CD4-positive, CD25-positive, alpha-beta regulatory T cell (primary cell): ENCODE results near the gene ZNF469. TPM values are rescaled to one million over a fixed set of nuclear protein-coding genes. Genes with fewer than 3 reads are reported as not detected.

ENCODE experiments used
- ATAC-seq, 2 donors: fragments of 150-1000 bp; cut with Tn5 transposase; one replicate each; pipeline ENCODE4 v1.10.0; 2021; ENCODE audit warnings: low read depth in 2 of 2, moderate number of reproducible peaks in 2 of 2, moderate library complexity in 1 of 2
- DNase-seq, 3 donors: peaks; one replicate each; pipeline versions ENCODE4 v3.0.0 to v3.0.0-alpha.2; 2012 to 2022; ENCODE audit warnings: mixed read lengths in 1 of 3
- H3K27ac ChIP-seq: one replicate; pipeline ENCODE4 v1.7.0; 2013; ENCODE audit warnings: mild to moderate bottlenecking, low read length; ENCODE audit not compliant: insufficient read depth, poor library complexity, severe bottlenecking
- H3K27me3 ChIP-seq: one replicate; pipeline ENCODE4 v1.7.0; 2013; ENCODE audit warnings: low read length; ENCODE audit not compliant: control insufficient read depth, insufficient read depth
- H3K36me3 ChIP-seq: one replicate; pipeline ENCODE4 v1.7.0; 2013; ENCODE audit warnings: mild to moderate bottlenecking, low read length, moderate library complexity; ENCODE audit not compliant: control insufficient read depth, insufficient read depth
- H3K4me1 ChIP-seq: 2 replicates; pipeline ENCODE4 v1.7.0; 2013; ENCODE audit warnings: mild to moderate bottlenecking, low read length; ENCODE audit not compliant: insufficient read depth, control insufficient read depth, poor library complexity, severe bottlenecking
- H3K4me3 ChIP-seq: one replicate; pipeline ENCODE4 v1.7.0; 2013; ENCODE audit warnings: low read depth, mild to moderate bottlenecking, low read length, moderate library complexity
- H3K9me3 ChIP-seq, 2 experiments: 1 replicate in 1 of 2; 2 replicates in 1 of 2; pipeline ENCODE4 v1.7.0; 2013; ENCODE audit warnings: low read length in 2 of 2, mild to moderate bottlenecking in 1 of 2, moderate library complexity in 1 of 2; ENCODE audit not compliant: control insufficient read depth in 2 of 2
- H3K27ac Mint-ChIP-seq, 3 donors: one replicate each; pipeline ENCODE4 v1.8.0; 2020 to 2022; ENCODE audit warnings: mild to moderate bottlenecking in 3 of 3, mixed read lengths in 3 of 3, moderate library complexity in 2 of 3
- H3K27me3 Mint-ChIP-seq: one replicate; pipeline ENCODE4 v1.8.0; 2022; ENCODE audit warnings: mild to moderate bottlenecking, mixed read lengths
- H3K36me3 Mint-ChIP-seq: one replicate; pipeline ENCODE4 v1.8.0; 2020; ENCODE audit warnings: mixed read lengths
- H3K4me1 Mint-ChIP-seq, 4 donors: one replicate each; pipeline ENCODE4 v1.8.0; 2020 to 2022; ENCODE audit warnings: mixed read lengths in 4 of 4, mild to moderate bottlenecking in 1 of 4
- H3K4me3 Mint-ChIP-seq, 4 donors: one replicate each; pipeline ENCODE4 v1.8.0; 2020 to 2022; ENCODE audit warnings: mild to moderate bottlenecking in 4 of 4, mixed read lengths in 4 of 4, moderate library complexity in 3 of 4
- H3K9me3 Mint-ChIP-seq, 7 donors: one replicate each; pipeline ENCODE4 v1.8.0; 2020 to 2022; ENCODE audit warnings: mixed read lengths in 7 of 7, mild to moderate bottlenecking in 3 of 7, moderate library complexity in 2 of 7
- polyA plus RNA-seq, 4 donors: library from polyadenylated mRNA; unstranded; fragments of 300-500 nt; fragmentation: Illumina TruSeq; gene quantifications; one replicate each; pipeline ENCODE4 v1.2.3, GENCODE V29; 2021
- total RNA-seq: library from RNA; stranded (reverse); gene quantifications from one replicate; pipeline ENCODE4 v1.2.3, GENCODE V29; 2022

The ZNF469 gene
- total and polyA plus RNA-seq, 5 donors from 2014 or later: 0.01 to 0.32 (median 0.02) TPM; not detected in 2

DNA sequence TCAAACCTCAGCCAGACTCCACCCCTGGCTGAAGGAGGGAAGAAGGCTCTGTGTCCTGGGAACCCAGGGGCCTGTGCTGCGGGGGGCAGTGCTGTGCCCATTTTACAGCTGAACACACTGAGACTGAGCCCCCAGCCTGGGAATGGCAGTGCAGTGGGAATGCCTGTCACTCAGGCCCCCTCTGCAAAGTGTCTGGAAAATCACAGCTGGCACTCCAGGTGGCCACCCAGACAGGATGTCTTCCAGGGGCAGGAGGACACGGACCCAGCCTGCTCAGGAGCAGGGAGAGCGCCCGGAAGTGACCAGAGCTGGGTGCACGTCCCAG is 32.6 kb downstream of the ZNF469 start:
- H3K4me1 ChIP-seq: no peaks in the 10 kb centered on the region
- Mint-ChIP-seq H3K36me3 (no peaks in the 10 kb centered on the region), H3K27ac (no peak overlapping the region), H3K27me3 (no peaks in the 10 kb centered on the region), H3K4me1 (no peaks in the 10 kb centered on the region), H3K9me3 (peaks cover 0 to 2% (median 0%) of the 10 kb centered on the region in 7 donors), H3K4me3 (no peak overlapping the region)
- no peak overlapping the region for H3K4me3 ChIP-seq
- no peaks in the 10 kb centered on the region for H3K36me3 ChIP-seq
- H3K9me3 ChIP-seq: no peaks in the 10 kb centered on the region
- no peak overlapping the region for H3K27ac ChIP-seq
- ATAC-seq: no peak
- no peaks in the 10 kb centered on the region for H3K27me3 ChIP-seq
- no peak for DNase-seq

GRCh38 chr16:88415713-88416323 is 33.1 kb downstream of the ZNF469 start:
- Histone ChIP-seq H3K27me3 (no peaks in the 10 kb centered on the region), H3K27ac (no peak overlapping the region), H3K9me3 (no peaks in the 10 kb centered on the region), H3K4me3 (no peak overlapping the region), H3K36me3 (no peaks in the 10 kb centered on the region), H3K4me1 (no peaks in the 10 kb centered on the region)
- H3K4me3 Mint-ChIP-seq: no peak overlapping the region
- H3K27me3 Mint-ChIP-seq: no peaks in the 10 kb centered on the region
- peaks cover 0 to 1% (median 0%) of the 10 kb centered on the region in 7 donors for H3K9me3 Mint-ChIP-seq
- DNase-seq: no peak
- no peak for ATAC-seq
- H3K36me3 Mint-ChIP-seq: no peaks in the 10 kb centered on the region
- no peaks in the 10 kb centered on the region for H3K4me1 Mint-ChIP-seq
- H3K27ac Mint-ChIP-seq: peak overlapping the region in 1 of 3 donors; percentile 60

DNA sequence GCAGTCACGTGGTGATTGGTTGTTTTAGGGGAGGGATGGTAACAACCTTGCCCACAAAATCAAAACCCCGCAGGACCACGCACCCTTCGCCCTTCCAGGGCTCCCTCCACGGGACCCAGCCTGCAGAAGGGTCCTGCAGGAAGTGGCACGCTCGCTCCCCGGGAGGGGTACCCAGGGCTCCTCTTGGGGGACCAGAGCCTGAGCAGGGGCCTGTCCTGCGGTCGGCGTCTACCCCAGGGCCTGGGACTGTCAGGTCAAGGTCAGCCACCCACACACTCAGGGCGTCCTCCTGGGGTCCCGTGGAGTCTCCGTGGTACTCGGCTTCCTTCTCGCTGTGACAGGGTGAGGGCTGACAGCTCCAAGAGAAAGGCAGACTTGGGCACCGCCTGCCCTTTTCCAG is 33.9 kb downstream of the ZNF469 start:
- H3K27me3 ChIP-seq: no peaks in the 10 kb centered on the region
- DNase-seq: no peak
- Mint-ChIP-seq H3K4me3 (no peak overlapping the region), H3K27ac (no peak overlapping the region), H3K9me3 (no peaks in the 10 kb centered on the region), H3K27me3 (no peaks in the 10 kb centered on the region), H3K4me1 (no peaks in the 10 kb centered on the region), H3K36me3 (no peaks in the 10 kb centered on the region)
- H3K9me3 ChIP-seq: no peaks in the 10 kb centered on the region
- H3K36me3 ChIP-seq: no peaks in the 10 kb centered on the region
- H3K4me1 ChIP-seq: no peaks in the 10 kb centered on the region
- no peak for ATAC-seq
- H3K4me3 ChIP-seq: no peak overlapping the region
- no peak overlapping the region for H3K27ac ChIP-seq

DNA sequence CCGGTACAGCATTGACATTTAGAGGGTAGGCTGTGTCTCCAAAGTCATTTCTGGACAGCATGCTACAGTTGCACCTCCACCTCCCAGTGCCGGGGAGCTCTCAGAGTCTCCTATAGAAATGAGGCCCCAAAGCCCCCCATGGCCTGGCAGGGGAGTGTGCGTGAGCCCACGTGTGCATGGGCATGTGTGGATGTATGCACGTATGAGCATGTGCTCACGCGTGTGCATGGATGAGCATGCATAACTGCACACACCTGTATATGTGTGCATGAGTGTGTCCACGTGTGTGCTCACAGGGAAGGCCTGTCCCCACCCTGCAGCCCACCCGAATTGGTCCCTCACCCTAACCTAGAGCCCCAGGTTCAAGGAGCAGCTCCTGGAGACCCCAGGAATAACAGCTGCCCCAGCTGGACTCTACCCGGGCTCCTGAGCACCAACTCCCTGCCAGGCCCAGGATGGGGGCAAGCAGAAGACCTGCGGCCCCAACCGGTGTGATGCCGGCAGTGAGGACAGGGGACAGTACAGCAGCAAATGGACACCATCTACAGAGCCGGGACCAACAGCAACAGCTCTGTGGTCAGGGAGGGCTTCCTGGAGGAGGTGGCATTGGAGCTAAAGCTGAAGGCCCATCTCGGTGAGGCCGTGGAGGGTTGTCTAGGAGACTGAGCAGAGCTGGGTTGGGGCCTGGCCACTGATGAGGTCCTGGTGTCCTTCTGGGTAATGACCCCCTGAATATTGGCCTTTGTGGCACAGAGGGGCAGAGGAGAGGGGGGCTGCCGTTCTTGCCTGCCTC is 35.1 kb downstream of the ZNF469 start:
- Mint-ChIP-seq H3K4me1 (no peaks in the 10 kb centered on the region), H3K9me3 (no peaks in the 10 kb centered on the region), H3K36me3 (no peaks in the 10 kb centered on the region), H3K4me3 (no peak overlapping the region), H3K27ac (peak overlapping the region in 1 of 3 donors; percentile 42), H3K27me3 (no peaks in the 10 kb centered on the region)
- Histone ChIP-seq H3K27me3 (no peaks in the 10 kb centered on the region), H3K36me3 (no peaks in the 10 kb centered on the region), H3K27ac (no peak overlapping the region), H3K4me3 (no peak overlapping the region), H3K9me3 (no peaks in the 10 kb centered on the region), H3K4me1 (no peaks in the 10 kb centered on the region)
- ATAC-seq (no peak), DNase-seq (no peak)

GRCh38 chr16:88418869-88419268 is 36.1 kb downstream of the ZNF469 start:
- H3K9me3 ChIP-seq: no peaks in the 10 kb centered on the region
- no peaks in the 10 kb centered on the region for H3K36me3 ChIP-seq
- no peaks in the 10 kb centered on the region for H3K27me3 Mint-ChIP-seq
- H3K9me3 Mint-ChIP-seq: no peaks in the 10 kb centered on the region
- ATAC-seq (no peak), DNase-seq (no peak)
- H3K4me1 ChIP-seq: no peaks in the 10 kb centered on the region
- no peak overlapping the region for H3K4me3 ChIP-seq
- H3K4me3 Mint-ChIP-seq: no peak overlapping the region
- H3K4me1 Mint-ChIP-seq: no peaks in the 10 kb centered on the region
- no peak overlapping the region for H3K27ac Mint-ChIP-seq
- H3K27me3 ChIP-seq: no peaks in the 10 kb centered on the region
- H3K36me3 Mint-ChIP-seq: no peaks in the 10 kb centered on the region
- H3K27ac ChIP-seq: no peak overlapping the region

- peaks cover 0 to under 1% (median 0%) of the 10 kb centered on the region in 7 donors for H3K9me3 Mint-ChIP-seq
- no peaks in the 10 kb centered on the region for H3K27me3 Mint-ChIP-seq
- no peaks in the 10 kb centered on the region for H3K4me1 Mint-ChIP-seq
- no peak overlapping the region for H3K27ac ChIP-seq
- no peaks in the 10 kb centered on the region for H3K4me1 ChIP-seq
- H3K4me3 Mint-ChIP-seq: no peak overlapping the region
- H3K27me3 ChIP-seq: no peaks in the 10 kb centered on the region
- H3K36me3 Mint-ChIP-seq: no peaks in the 10 kb centered on the region
- H3K27ac Mint-ChIP-seq: no peak overlapping the region
- H3K9me3 ChIP-seq: no peaks in the 10 kb centered on the region
- H3K4me3 ChIP-seq: no peak overlapping the region
- DNase-seq: no peak
- ATAC-seq: no peak
- H3K36me3 ChIP-seq: no peaks in the 10 kb centered on the region
Observed at GRCh38 chr16:88419790-88420189, 37.0 kb downstream of the ZNF469 start.

- Histone ChIP-seq H3K4me3 (no peak overlapping the region), H3K27ac (no peak overlapping the region), H3K36me3 (no peaks in the 10 kb centered on the region), H3K4me1 (no peaks in the 10 kb centered on the region), H3K9me3 (no peaks in the 10 kb centered on the region), H3K27me3 (no peaks in the 10 kb centered on the region)
- H3K9me3 Mint-ChIP-seq: peaks cover 0 to 3% (median 0%) of the 10 kb centered on the region in 7 donors
- ATAC-seq: no peak
- DNase-seq: no peak
- no peak overlapping the region for H3K27ac Mint-ChIP-seq
- no peaks in the 10 kb centered on the region for H3K27me3 Mint-ChIP-seq
- H3K4me1 Mint-ChIP-seq: no peaks in the 10 kb centered on the region
- H3K36me3 Mint-ChIP-seq: no peaks in the 10 kb centered on the region
- H3K4me3 Mint-ChIP-seq: no peak overlapping the region
Observed at GRCh38 chr16:88420496-88420895, 37.7 kb downstream of the ZNF469 start.

- Mint-ChIP-seq H3K9me3 (peaks cover 0 to 3% (median 0%) of the 10 kb centered on the region in 7 donors), H3K27ac (no peak overlapping the region), H3K27me3 (no peaks in the 10 kb centered on the region), H3K4me1 (no peaks in the 10 kb centered on the region), H3K4me3 (no peak overlapping the region), H3K36me3 (no peaks in the 10 kb centered on the region)
- Histone ChIP-seq H3K27ac (no peak overlapping the region), H3K9me3 (no peaks in the 10 kb centered on the region), H3K36me3 (no peaks in the 10 kb centered on the region), H3K4me1 (no peaks in the 10 kb centered on the region), H3K4me3 (no peak overlapping the region), H3K27me3 (no peaks in the 10 kb centered on the region)
- DNase-seq (no peak), ATAC-seq (no peak)
Observed at GRCh38 chr16:88421301-88421700, 38.5 kb downstream of the ZNF469 start.
